SK-N-SH (cell line): Measurements from ENCODE around the gene ETV6. TPM values are rescaled to one million over a fixed set of nuclear protein-coding genes. Genes with fewer than 3 reads are reported as not detected.

Experiments
- CTCF ChIA-PET: fragments of 300-600, 350-600 bp; formaldehyde crosslinking; extraction: SDS; loops from one replicate; lab custom pipeline; 2021; lab: Yijun Ruan, JAX
- POLR2A ChIA-PET: fragments of 350-600 bp; sonication (Branson Sonifier 250); formaldehyde crosslinking; extraction: SDS; loops from one replicate; lab custom pipeline; 2020; ENCODE audit warnings: antibody characterized with exemption, inconsistent platforms; lab: Yijun Ruan, JAX
- DNase-seq: peaks from one replicate; pipeline ENCODE4 v3.0.0; 2012
- H2AFZ ChIP-seq: fragments of 200-600 bp; sonication (generic); 2 replicates; pipeline ENCODE4 v1.8.1; 2016; ENCODE audit warnings: antibody characterized with exemption, mild to moderate bottlenecking, low read depth
- H3F3A ChIP-seq: fragments of 200-600 bp; sonication (generic); replicated peaks from 2 replicates; pipeline ENCODE3; 2016; ENCODE audit warnings: antibody characterized with exemption, mild to moderate bottlenecking; ENCODE audit not compliant: insufficient read depth
- H3K27ac ChIP-seq, 2 experiments: fragments of 200-500 bp in 1 of 2; fragments of 200-600 bp in 1 of 2; sonication (Bioruptor generic) in 1 of 2; sonication (generic), shearing (Covaris generic) in 1 of 2; 2 replicates each; pipeline versions ENCODE4 v1.5.1 to v1.6.1; 2014 to 2016; ENCODE audit warnings: low read depth in 2 of 2, inconsistent platforms in 1 of 2, low read length in 1 of 2, mild to moderate bottlenecking in 1 of 2, mixed read lengths in 1 of 2
- H3K27me3 ChIP-seq: fragments of 200-600 bp; sonication (generic), shearing (Covaris generic); 2 replicates; pipeline ENCODE4 v1.6.1; 2016; ENCODE audit warnings: mixed run types; ENCODE audit not compliant: insufficient read depth
- H3K36me3 ChIP-seq, 2 experiments: fragments of 200-500 bp in 1 of 2; fragments of 200-600 bp in 1 of 2; sonication (Bioruptor generic) in 1 of 2; sonication (generic) in 1 of 2; replicated peaks in 1 of 2; 2 replicates each; pipeline versions ENCODE3 to v1.5.1; 2014 to 2016; ENCODE audit warnings: low read length in 1 of 2, mild to moderate bottlenecking in 1 of 2; ENCODE audit not compliant: insufficient read depth in 2 of 2, control insufficient read depth in 1 of 2
- H3K4me1 ChIP-seq, 2 experiments: fragments of 200-500 bp in 1 of 2; fragments of 200-600 bp in 1 of 2; sonication (Bioruptor generic) in 1 of 2; sonication (generic), shearing (Covaris generic) in 1 of 2; 2 replicates each; pipeline versions ENCODE4 v1.5.1 to v1.6.1; 2014 to 2016; ENCODE audit warnings: low read depth in 1 of 2, low read length in 1 of 2, mixed run types in 1 of 2; ENCODE audit not compliant: insufficient read depth in 2 of 2, control insufficient read depth in 1 of 2
- H3K4me2 ChIP-seq: fragments of 200-600 bp; sonication (generic), shearing (Covaris generic); 2 replicates; pipeline ENCODE4 v1.6.1; 2017; ENCODE audit warnings: mixed run types
- H3K4me3 ChIP-seq, 2 experiments: fragments of 200-500 bp in 1 of 2; fragments of 200-600 bp in 1 of 2; sonication (Bioruptor generic) in 1 of 2; sonication (generic), shearing (Covaris generic) in 1 of 2; 2 replicates each; pipeline versions ENCODE4 v1.5.1 to v1.8.1; 2014 to 2016; ENCODE audit warnings: low read depth in 2 of 2, inconsistent platforms in 1 of 2, low read length in 1 of 2, mild to moderate bottlenecking in 1 of 2, mixed read lengths in 1 of 2, moderate library complexity in 1 of 2
- H3K79me2 ChIP-seq: fragments of 200-600 bp; sonication (generic); 2 replicates; pipeline ENCODE4 v1.8.1; 2017; ENCODE audit warnings: mild to moderate bottlenecking; ENCODE audit not compliant: insufficient read depth
- H3K9ac ChIP-seq: fragments of 200-600 bp; sonication (generic); 2 replicates; pipeline ENCODE4 v1.6.1; 2017; ENCODE audit warnings: mixed run types
- H3K9me2 ChIP-seq: fragments of 200-600 bp; sonication (generic); 2 replicates; pipeline ENCODE4 v1.6.1; 2017; ENCODE audit warnings: mixed run types
- H3K9me3 ChIP-seq: fragments of 200-600 bp; sonication (generic); 2 replicates; pipeline ENCODE4 v1.6.1; 2017; ENCODE audit warnings: mixed run types, mild to moderate bottlenecking, moderate library complexity
- H4K20me1 ChIP-seq: fragments of 200-600 bp; sonication (generic); 2 replicates; pipeline ENCODE4 v1.6.1; 2017; ENCODE audit warnings: mild to moderate bottlenecking, mixed run types; ENCODE audit not compliant: insufficient read depth
- EP300 ChIP-seq, 2 experiments: IDR thresholded peaks; 2 replicates each; pipeline versions ENCODE4 v1.4.0 to v1.6.1; 2012; ENCODE audit warnings: borderline replicate concordance in 1 of 2, low read depth in 1 of 2, low read length in 1 of 2
- FOSL2 ChIP-seq: IDR thresholded peaks from 2 replicates; pipeline ENCODE4 v1.4.0; 2012; ENCODE audit warnings: low read depth, mild to moderate bottlenecking, moderate library complexity, borderline replicate concordance
- GABPA ChIP-seq: IDR thresholded peaks from 2 replicates; pipeline ENCODE4 v1.4.0; 2012; ENCODE audit warnings: low read depth, mild to moderate bottlenecking
- GATA2 ChIP-seq: sonication (generic); formaldehyde crosslinking; IDR thresholded peaks from 2 replicates; pipeline ENCODE4 v1.5.0; 2020; ENCODE audit warnings: mild to moderate bottlenecking, missing genetic modification reagents
- IRF3 ChIP-seq: fragments of 150-350 bp; IDR thresholded peaks from 2 replicates; pipeline ENCODE4 v1.6.1; 2016; ENCODE audit warnings: mild to moderate bottlenecking, low read depth, low read length
- MEF2A ChIP-seq: IDR thresholded peaks from 2 replicates; pipeline ENCODE4 v1.4.0; 2012; ENCODE audit warnings: low read depth, borderline replicate concordance
- NFIC ChIP-seq: IDR thresholded peaks from 2 replicates; pipeline ENCODE4 v1.4.0; 2012; ENCODE audit warnings: borderline replicate concordance
- NRF1 ChIP-seq: IDR thresholded peaks from 2 replicates; pipeline ENCODE4 v1.6.1; 2012; ENCODE audit warnings: low read depth, mild to moderate bottlenecking, low read length
- POLR2AphosphoS5 ChIP-seq: IDR thresholded peaks from 2 replicates; pipeline ENCODE4 v1.6.1; 2012; ENCODE audit warnings: low read depth, low read length
- TAF1 ChIP-seq: IDR thresholded peaks from 2 replicates; pipeline ENCODE4 v1.6.1; 2012; ENCODE audit warnings: low read depth, mild to moderate bottlenecking, low read length, moderate library complexity, borderline replicate concordance
- TCF12 ChIP-seq: IDR thresholded peaks from 2 replicates; pipeline ENCODE4 v1.4.0; 2012
- USF2 ChIP-seq: fragments of 150-350 bp; IDR thresholded peaks from 2 replicates; pipeline ENCODE4 v1.6.1; 2017; ENCODE audit warnings: antibody characterized with exemption, low read length, low read depth, borderline replicate concordance
- WGBS: methylation state at CpG from one replicate; pipeline ENCODE4 v1.1.6; 2017; ENCODE audit warnings: low lambda C conversion rate; 5-methylcytosine and 5-hydroxymethylcytosine counted together
- polyA plus RNA-seq, 3 experiments: library from polyadenylated mRNA; depleted of rRNA; stranded (reverse); fragments of >200 nt; gene quantifications; 2 replicates each; pipeline ENCODE4 v1.2.3, GENCODE V29; 2012
- TF ChIP-seq, protein P1 (sequence below): IDR thresholded peaks from 2 replicates; pipeline ENCODE4 v1.6.1; 2012; ENCODE audit warnings: mild to moderate bottlenecking, low read depth, low read length, moderate library complexity
- TF ChIP-seq, protein P2 (sequence below): IDR thresholded peaks from 2 replicates; pipeline ENCODE4 v1.4.0; 2012; ENCODE audit warnings: low read depth, borderline replicate concordance
- TF ChIP-seq, protein P3 (sequence below): IDR thresholded peaks from 2 replicates; pipeline ENCODE4; 2012
- TF ChIP-seq, protein P4 (sequence below): fragments of 200-600 bp; sonication (generic); IDR thresholded peaks from 2 replicates; pipeline ENCODE4 v1.6.1; 2017; ENCODE audit warnings: antibody characterized with exemption, mild to moderate bottlenecking, moderate library complexity

The ETV6 gene
- polyA plus RNA-seq, 1 of the 3 experiments (the other 2 are of a cell fraction): 4.0 TPM

DNA sequence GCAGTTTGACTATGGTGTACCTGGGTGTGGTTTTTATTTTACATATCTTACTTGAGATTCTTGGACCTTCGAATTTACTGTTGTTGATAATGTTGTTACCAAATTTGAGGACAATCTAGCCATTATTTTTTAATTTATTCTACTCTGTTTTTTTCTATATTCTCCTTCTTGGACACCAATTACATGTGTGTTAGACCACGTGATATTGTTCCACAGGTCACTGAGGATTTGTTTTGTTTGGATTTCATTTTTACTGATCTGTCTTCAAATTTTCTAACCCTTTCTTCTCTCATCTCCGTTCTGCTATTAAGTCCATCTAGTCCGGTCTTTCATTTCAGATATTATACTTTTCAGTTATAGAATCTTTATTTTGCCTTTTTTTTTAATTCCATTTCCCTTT is 216.3 kb downstream of the ETV6 start:
- POLR2A ChIA-PET: no interaction called here
- no peak overlapping the region for H2AFZ ChIP-seq
- H4K20me1 ChIP-seq: no peaks in the 10 kb centered on the region
- CTCF ChIA-PET: no interaction called here
- H3K4me3 ChIP-seq: no peak overlapping the region
- H3K27me3 ChIP-seq: no peaks in the 10 kb centered on the region
- no peaks in the 10 kb centered on the region for H3K9me2 ChIP-seq
- no peak overlapping the region for H3K27ac ChIP-seq
- H3K4me1 ChIP-seq: peaks cover 11 to 22% of the 10 kb centered on the region in 2 experiments; a peak in 1 of 4 replicates
- H3K36me3 ChIP-seq: peaks cover 26 to 38% of the 10 kb centered on the region in 2 experiments
- H3K79me2 ChIP-seq: peaks cover 11% of the 10 kb centered on the region; the same call in 1 of the 2 replicates
- no peak for DNase-seq
- H3F3A ChIP-seq: no peaks in the 10 kb centered on the region
- no peak overlapping the region for H3K4me2 ChIP-seq
- 89% methylated on average over 4 of the region's 4 CpGs for WGBS
- TF ChIP-seq POLR2AphosphoS5 (no peak), FOSL2 (no peak), GATA2 (CRISPR knock-in tag) (no peak), NFIC (no peak), USF2 (no peak), MEF2A (no peak), EP300 (IDR thresholded peaks at IDR 0.05; ENCODE audit: borderline replicate concordance in 1 of 2, low read depth in 1 of 2, low read length in 1 of 2) (no peak)
- TF ChIP-seq, protein P1, sequence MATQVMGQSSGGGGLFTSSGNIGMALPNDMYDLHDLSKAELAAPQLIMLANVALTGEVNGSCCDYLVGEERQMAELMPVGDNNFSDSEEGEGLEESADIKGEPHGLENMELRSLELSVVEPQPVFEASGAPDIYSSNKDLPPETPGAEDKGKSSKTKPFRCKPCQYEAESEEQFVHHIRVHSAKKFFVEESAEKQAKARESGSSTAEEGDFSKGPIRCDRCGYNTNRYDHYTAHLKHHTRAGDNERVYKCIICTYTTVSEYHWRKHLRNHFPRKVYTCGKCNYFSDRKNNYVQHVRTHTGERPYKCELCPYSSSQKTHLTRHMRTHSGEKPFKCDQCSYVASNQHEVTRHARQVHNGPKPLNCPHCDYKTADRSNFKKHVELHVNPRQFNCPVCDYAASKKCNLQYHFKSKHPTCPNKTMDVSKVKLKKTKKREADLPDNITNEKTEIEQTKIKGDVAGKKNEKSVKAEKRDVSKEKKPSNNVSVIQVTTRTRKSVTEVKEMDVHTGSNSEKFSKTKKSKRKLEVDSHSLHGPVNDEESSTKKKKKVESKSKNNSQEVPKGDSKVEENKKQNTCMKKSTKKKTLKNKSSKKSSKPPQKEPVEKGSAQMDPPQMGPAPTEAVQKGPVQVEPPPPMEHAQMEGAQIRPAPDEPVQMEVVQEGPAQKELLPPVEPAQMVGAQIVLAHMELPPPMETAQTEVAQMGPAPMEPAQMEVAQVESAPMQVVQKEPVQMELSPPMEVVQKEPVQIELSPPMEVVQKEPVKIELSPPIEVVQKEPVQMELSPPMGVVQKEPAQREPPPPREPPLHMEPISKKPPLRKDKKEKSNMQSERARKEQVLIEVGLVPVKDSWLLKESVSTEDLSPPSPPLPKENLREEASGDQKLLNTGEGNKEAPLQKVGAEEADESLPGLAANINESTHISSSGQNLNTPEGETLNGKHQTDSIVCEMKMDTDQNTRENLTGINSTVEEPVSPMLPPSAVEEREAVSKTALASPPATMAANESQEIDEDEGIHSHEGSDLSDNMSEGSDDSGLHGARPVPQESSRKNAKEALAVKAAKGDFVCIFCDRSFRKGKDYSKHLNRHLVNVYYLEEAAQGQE: no peak
- TF ChIP-seq, protein P2, sequence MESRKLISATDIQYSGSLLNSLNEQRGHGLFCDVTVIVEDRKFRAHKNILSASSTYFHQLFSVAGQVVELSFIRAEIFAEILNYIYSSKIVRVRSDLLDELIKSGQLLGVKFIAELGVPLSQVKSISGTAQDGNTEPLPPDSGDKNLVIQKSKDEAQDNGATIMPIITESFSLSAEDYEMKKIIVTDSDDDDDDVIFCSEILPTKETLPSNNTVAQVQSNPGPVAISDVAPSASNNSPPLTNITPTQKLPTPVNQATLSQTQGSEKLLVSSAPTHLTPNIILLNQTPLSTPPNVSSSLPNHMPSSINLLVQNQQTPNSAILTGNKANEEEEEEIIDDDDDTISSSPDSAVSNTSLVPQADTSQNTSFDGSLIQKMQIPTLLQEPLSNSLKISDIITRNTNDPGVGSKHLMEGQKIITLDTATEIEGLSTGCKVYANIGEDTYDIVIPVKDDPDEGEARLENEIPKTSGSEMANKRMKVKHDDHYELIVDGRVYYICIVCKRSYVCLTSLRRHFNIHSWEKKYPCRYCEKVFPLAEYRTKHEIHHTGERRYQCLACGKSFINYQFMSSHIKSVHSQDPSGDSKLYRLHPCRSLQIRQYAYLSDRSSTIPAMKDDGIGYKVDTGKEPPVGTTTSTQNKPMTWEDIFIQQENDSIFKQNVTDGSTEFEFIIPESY: no peak
- H3K9me3 ChIP-seq: peaks cover 7% of the 10 kb centered on the region
- H3K9ac ChIP-seq: no peak overlapping the region

- H3K9me2 ChIP-seq: no peaks in the 10 kb centered on the region
- H3K4me2 ChIP-seq: no peak overlapping the region
- peaks cover 0 to 10% of the 10 kb centered on the region in 2 experiments; a peak in 1 of 4 replicates for H3K4me1 ChIP-seq
- H3K27ac ChIP-seq: no peak overlapping the region
- peaks cover 4% of the 10 kb centered on the region for H3F3A ChIP-seq
- peaks cover 7% of the 10 kb centered on the region for H3K9me3 ChIP-seq
- no peaks in the 10 kb centered on the region for H3K27me3 ChIP-seq
- no peaks in the 10 kb centered on the region for H4K20me1 ChIP-seq
- ChIA-PET CTCF (no interaction called here), POLR2A (no interaction called here)
- H3K36me3 ChIP-seq: peaks cover 30 to 35% of the 10 kb centered on the region in 2 experiments
- no peak overlapping the region for H3K4me3 ChIP-seq
- H3K79me2 ChIP-seq: peaks cover 11% of the 10 kb centered on the region; the same call in 1 of the 2 replicates
- 88% methylated on average over 1 of the region's 1 CpG for WGBS
- H3K9ac ChIP-seq: no peak overlapping the region
- no peak for DNase-seq
- no peak overlapping the region for H2AFZ ChIP-seq
- TF ChIP-seq, protein P3, sequence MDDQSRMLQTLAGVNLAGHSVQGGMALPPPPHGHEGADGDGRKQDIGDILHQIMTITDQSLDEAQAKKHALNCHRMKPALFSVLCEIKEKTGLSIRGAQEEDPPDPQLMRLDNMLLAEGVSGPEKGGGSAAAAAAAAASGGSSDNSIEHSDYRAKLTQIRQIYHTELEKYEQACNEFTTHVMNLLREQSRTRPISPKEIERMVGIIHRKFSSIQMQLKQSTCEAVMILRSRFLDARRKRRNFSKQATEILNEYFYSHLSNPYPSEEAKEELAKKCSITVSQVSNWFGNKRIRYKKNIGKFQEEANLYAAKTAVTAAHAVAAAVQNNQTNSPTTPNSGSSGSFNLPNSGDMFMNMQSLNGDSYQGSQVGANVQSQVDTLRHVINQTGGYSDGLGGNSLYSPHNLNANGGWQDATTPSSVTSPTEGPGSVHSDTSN: no peak
- TF ChIP-seq TCF12: no peak
- no peak for TF ChIP-seq NRF1
- TF ChIP-seq IRF3: no peak
- TF ChIP-seq GABPA: no peak
- no peak for TF ChIP-seq FOSL2
- TF ChIP-seq TAF1: no peak
- no peak for TF ChIP-seq NFIC
- TF ChIP-seq, protein P4, sequence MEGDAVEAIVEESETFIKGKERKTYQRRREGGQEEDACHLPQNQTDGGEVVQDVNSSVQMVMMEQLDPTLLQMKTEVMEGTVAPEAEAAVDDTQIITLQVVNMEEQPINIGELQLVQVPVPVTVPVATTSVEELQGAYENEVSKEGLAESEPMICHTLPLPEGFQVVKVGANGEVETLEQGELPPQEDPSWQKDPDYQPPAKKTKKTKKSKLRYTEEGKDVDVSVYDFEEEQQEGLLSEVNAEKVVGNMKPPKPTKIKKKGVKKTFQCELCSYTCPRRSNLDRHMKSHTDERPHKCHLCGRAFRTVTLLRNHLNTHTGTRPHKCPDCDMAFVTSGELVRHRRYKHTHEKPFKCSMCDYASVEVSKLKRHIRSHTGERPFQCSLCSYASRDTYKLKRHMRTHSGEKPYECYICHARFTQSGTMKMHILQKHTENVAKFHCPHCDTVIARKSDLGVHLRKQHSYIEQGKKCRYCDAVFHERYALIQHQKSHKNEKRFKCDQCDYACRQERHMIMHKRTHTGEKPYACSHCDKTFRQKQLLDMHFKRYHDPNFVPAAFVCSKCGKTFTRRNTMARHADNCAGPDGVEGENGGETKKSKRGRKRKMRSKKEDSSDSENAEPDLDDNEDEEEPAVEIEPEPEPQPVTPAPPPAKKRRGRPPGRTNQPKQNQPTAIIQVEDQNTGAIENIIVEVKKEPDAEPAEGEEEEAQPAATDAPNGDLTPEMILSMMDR: no peak
Observed at GRCh38 chr12:11868027-11868426, 218.6 kb downstream of the ETV6 start.
